ENCODE results near the gene MMUT.

MMUT gene

GRCh38 chr6:49463612-49463967, 537 bp upstream of the MMUT start:
- DNase-seq: peak in 1 of 3 donors; percentile 7
- peaks cover 12 to 28% (median 19%) of the 10 kb centered on the region in 4 experiments for H3K4me1 ChIP-seq (ENCODE audit: control extremely low read depth in 1 of 4, control insufficient read depth in 4 of 4, insufficient read depth in 4 of 4, low read length in 3 of 4)
- 0% methylated on average over 1 of the region's 4 CpGs for WGBS (ENCODE audit: insufficient coverage)
- CTCF ChIA-PET: no interaction called here
- peak overlapping the region; percentile 91 to 96 for H3K27ac ChIP-seq (ENCODE audit: insufficient read depth in 1 of 2, low read depth in 1 of 2, low read length in 2 of 2, poor library complexity in 1 of 2, severe bottlenecking in 2 of 2)
- H3K4me3 ChIP-seq (ENCODE audit: control insufficient read depth in 1 of 7, extremely low read depth in 1 of 7, insufficient read depth in 4 of 7, low read depth in 2 of 7, low read length in 6 of 7): peak overlapping the region; percentile 60 to 100 (median 97)
- no peaks in the 10 kb centered on the region for H3K27me3 ChIP-seq (replicated peaks in 2 of 5; ENCODE audit: control insufficient read depth in 4 of 5, insufficient read depth in 5 of 5, low read length in 4 of 5)
- H3K9me3 ChIP-seq (ENCODE audit: control extremely low read depth in 1 of 5, control insufficient read depth in 4 of 5, insufficient read depth in 2 of 5, low read depth in 1 of 5, low read length in 4 of 5): no peaks in the 10 kb centered on the region
- POLR2A ChIA-PET: no interaction called here
- H3K36me3 ChIP-seq (ENCODE audit: control insufficient read depth in 4 of 4, insufficient read depth in 4 of 4, low read length in 3 of 4): peaks cover 0 to 4% (median 0%) of the 10 kb centered on the region in 4 experiments

- H3K9me3 ChIP-seq (ENCODE audit: control extremely low read depth in 1 of 5, control insufficient read depth in 4 of 5, insufficient read depth in 2 of 5, low read depth in 1 of 5, low read length in 4 of 5): no peaks in the 10 kb centered on the region
- DNase-seq: no peak
- POLR2A ChIA-PET: no interaction called here
- H3K27ac ChIP-seq (ENCODE audit: insufficient read depth in 1 of 2, low read depth in 1 of 2, low read length in 2 of 2, poor library complexity in 1 of 2, severe bottlenecking in 2 of 2): peak overlapping the region; percentile 91 to 96
- H3K36me3 ChIP-seq (ENCODE audit: control insufficient read depth in 4 of 4, insufficient read depth in 4 of 4, low read length in 3 of 4): peaks cover 0 to 8% (median 2%) of the 10 kb centered on the region in 4 experiments
- peaks cover 12 to 28% (median 19%) of the 10 kb centered on the region in 4 experiments for H3K4me1 ChIP-seq (ENCODE audit: control extremely low read depth in 1 of 4, control insufficient read depth in 4 of 4, insufficient read depth in 4 of 4, low read length in 3 of 4)
- CTCF ChIA-PET: interaction anchor here (1.0 kb wide), 1 partner anchor 9 kb away, joined by 5 read pairs; no protein-coding TSS in a partner anchor
- no peaks in the 10 kb centered on the region for H3K27me3 ChIP-seq (replicated peaks in 2 of 5; ENCODE audit: control insufficient read depth in 4 of 5, insufficient read depth in 5 of 5, low read length in 4 of 5)
- 3% methylated on average over 7 of the region's 7 CpGs for WGBS (ENCODE audit: insufficient coverage)
- peak overlapping the region; percentile 60 to 100 (median 97) for H3K4me3 ChIP-seq (ENCODE audit: control insufficient read depth in 1 of 7, extremely low read depth in 1 of 7, insufficient read depth in 4 of 7, low read depth in 2 of 7, low read length in 6 of 7)
These were observed 490 bp downstream of the MMUT start for GRCh38 chr6:49462599-49462926.

DNA sequence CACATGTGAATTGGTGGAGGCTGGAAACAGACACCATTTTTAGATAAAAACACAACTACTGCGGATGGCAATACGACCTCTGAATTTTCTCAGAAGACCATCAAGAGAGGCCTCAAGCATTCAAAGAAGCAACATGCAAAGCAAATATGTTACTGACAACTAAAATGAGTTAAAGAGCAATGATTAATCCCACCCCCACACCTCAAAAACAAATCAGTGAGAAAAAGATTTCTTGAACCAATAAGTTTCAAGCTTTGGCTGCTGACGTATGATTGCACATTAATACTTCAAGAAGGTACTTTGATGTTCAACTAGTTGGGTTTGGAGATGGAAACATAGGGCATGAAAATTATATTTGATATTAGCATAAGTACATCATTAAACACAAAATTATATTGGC, 982 bp downstream of the MMUT start:
- Histone ChIP-seq H3K4me3 (ENCODE audit: control insufficient read depth in 1 of 7, extremely low read depth in 1 of 7, insufficient read depth in 4 of 7, low read depth in 2 of 7, low read length in 6 of 7) (peak overlapping the region in 6 of 7 experiments; percentile 88 to 100 (median 98)), H3K27me3 (replicated peaks in 2 of 5; ENCODE audit: control insufficient read depth in 4 of 5, insufficient read depth in 5 of 5, low read length in 4 of 5) (no peaks in the 10 kb centered on the region), H3K36me3 (ENCODE audit: control insufficient read depth in 4 of 4, insufficient read depth in 4 of 4, low read length in 3 of 4) (peaks cover 0 to 12% (median 2%) of the 10 kb centered on the region in 4 experiments), H3K9me3 (ENCODE audit: control extremely low read depth in 1 of 5, control insufficient read depth in 4 of 5, insufficient read depth in 2 of 5, low read depth in 1 of 5, low read length in 4 of 5) (no peaks in the 10 kb centered on the region), H3K27ac (ENCODE audit: insufficient read depth in 1 of 2, low read depth in 1 of 2, low read length in 2 of 2, poor library complexity in 1 of 2, severe bottlenecking in 2 of 2) (peak overlapping the region in 1 of 2 experiments; percentile 96), H3K4me1 (ENCODE audit: control extremely low read depth in 1 of 4, control insufficient read depth in 4 of 4, insufficient read depth in 4 of 4, low read length in 3 of 4) (peaks cover 12 to 28% (median 19%) of the 10 kb centered on the region in 4 experiments)
- 40% methylated on average over 1 of the region's 3 CpGs for WGBS (ENCODE audit: insufficient coverage)
- POLR2A ChIA-PET: no interaction called here
- DNase-seq: peak in 2 of 3 donors; percentile 14 to 20
- CTCF ChIA-PET: interaction anchor here (1.0 kb wide), 1 partner anchor 8 kb away, joined by 5 read pairs; no protein-coding TSS in a partner anchor

GRCh38 chr6:49457771-49458170, 5.3 kb downstream of the MMUT start:
- WGBS (ENCODE audit: insufficient coverage): no CpG with 5 or more reads among the region's 4 CpGs
- ChIA-PET CTCF (no interaction called here), POLR2A (interaction anchor here (0.6 kb wide), 1 partner anchor 66 kb away, joined by 3 read pairs; no protein-coding TSS in a partner anchor)
- no peak overlapping the region for H3K27ac ChIP-seq (ENCODE audit: insufficient read depth in 1 of 2, low read depth in 1 of 2, low read length in 2 of 2, poor library complexity in 1 of 2, severe bottlenecking in 2 of 2)
- no peak for DNase-seq
- no peak overlapping the region for H3K4me3 ChIP-seq (ENCODE audit: control insufficient read depth in 1 of 7, extremely low read depth in 1 of 7, insufficient read depth in 4 of 7, low read depth in 2 of 7, low read length in 6 of 7)
- H3K9me3 ChIP-seq (ENCODE audit: control extremely low read depth in 1 of 5, control insufficient read depth in 4 of 5, insufficient read depth in 2 of 5, low read depth in 1 of 5, low read length in 4 of 5): no peaks in the 10 kb centered on the region
- H3K36me3 ChIP-seq (ENCODE audit: control insufficient read depth in 4 of 4, insufficient read depth in 4 of 4, low read length in 3 of 4): peaks cover 5 to 30% (median 8%) of the 10 kb centered on the region in 4 experiments
- H3K27me3 ChIP-seq (replicated peaks in 2 of 5; ENCODE audit: control insufficient read depth in 4 of 5, insufficient read depth in 5 of 5, low read length in 4 of 5): no peaks in the 10 kb centered on the region
- H3K4me1 ChIP-seq (ENCODE audit: control extremely low read depth in 1 of 4, control insufficient read depth in 4 of 4, insufficient read depth in 4 of 4, low read length in 3 of 4): peaks cover 5 to 16% (median 10%) of the 10 kb centered on the region in 4 experiments

DNA sequence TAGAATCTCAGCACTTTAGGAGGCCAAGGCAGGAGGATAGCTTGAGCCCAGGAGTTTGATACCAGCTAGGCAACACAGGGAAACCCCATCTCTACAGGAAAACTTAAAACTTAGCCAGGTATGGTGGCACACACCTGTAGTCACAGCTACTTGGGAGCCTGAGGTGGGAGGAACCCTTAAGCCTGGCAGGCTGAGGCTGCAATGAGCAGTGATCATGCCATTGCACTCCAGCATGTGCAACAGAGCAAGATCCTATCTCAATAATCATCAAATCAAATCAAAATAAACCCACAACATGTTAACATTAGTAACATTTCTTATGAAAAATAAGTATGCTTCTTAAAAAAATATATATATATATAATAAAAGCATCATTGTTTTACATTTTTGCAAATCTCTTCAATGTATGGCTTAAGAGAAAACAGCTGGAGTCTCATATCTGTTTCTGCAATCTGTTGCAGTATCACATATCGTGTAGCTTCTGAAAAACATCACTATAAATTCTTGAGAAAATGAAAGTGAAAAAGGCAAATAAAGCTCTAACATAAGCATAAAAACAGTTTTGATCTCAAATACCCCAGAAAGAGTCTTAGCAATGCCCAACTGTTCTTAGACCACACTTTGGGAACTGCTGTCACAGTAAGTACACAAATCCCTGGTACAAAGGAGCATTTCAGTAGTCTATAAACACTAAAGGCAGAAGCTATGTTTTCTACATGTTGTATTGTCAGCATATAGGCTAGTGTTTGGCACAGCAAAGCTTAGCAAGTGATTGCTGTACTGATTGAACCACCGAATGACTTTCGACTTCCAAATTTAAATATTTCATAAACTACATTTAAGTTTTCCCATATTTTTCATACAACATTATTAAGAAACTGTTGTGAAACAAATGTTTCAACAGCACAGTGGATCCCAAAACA, 8.0 kb downstream of the MMUT start:
- no peaks in the 10 kb centered on the region for H3K9me3 ChIP-seq (ENCODE audit: control extremely low read depth in 1 of 5, control insufficient read depth in 4 of 5, insufficient read depth in 2 of 5, low read depth in 1 of 5, low read length in 4 of 5)
- ChIA-PET CTCF (interaction anchor here (0.7 to 2.5 kb wide), 2 partner anchors 152 to 397 kb away, joined by 3 to 16 read pairs; no protein-coding TSS in a partner anchor), POLR2A (interaction anchor here (0.6 kb wide), 1 partner anchor 1722 kb away, joined by 4 read pairs; no protein-coding TSS in a partner anchor)
- peaks cover 10 to 42% (median 13%) of the 10 kb centered on the region in 4 experiments for H3K36me3 ChIP-seq (ENCODE audit: control insufficient read depth in 4 of 4, insufficient read depth in 4 of 4, low read length in 3 of 4)
- no CpG with 5 or more reads among the region's 3 CpGs for WGBS (ENCODE audit: insufficient coverage)
- DNase-seq: no peak
- H3K4me1 ChIP-seq (ENCODE audit: control extremely low read depth in 1 of 4, control insufficient read depth in 4 of 4, insufficient read depth in 4 of 4, low read length in 3 of 4): peaks cover 0 to 3% (median 1%) of the 10 kb centered on the region in 4 experiments
- no peak overlapping the region for H3K4me3 ChIP-seq (ENCODE audit: control insufficient read depth in 1 of 7, extremely low read depth in 1 of 7, insufficient read depth in 4 of 7, low read depth in 2 of 7, low read length in 6 of 7)
- H3K27ac ChIP-seq (ENCODE audit: insufficient read depth in 1 of 2, low read depth in 1 of 2, low read length in 2 of 2, poor library complexity in 1 of 2, severe bottlenecking in 2 of 2): no peak overlapping the region
- H3K27me3 ChIP-seq (replicated peaks in 2 of 5; ENCODE audit: control insufficient read depth in 4 of 5, insufficient read depth in 5 of 5, low read length in 4 of 5): no peaks in the 10 kb centered on the region

DNA sequence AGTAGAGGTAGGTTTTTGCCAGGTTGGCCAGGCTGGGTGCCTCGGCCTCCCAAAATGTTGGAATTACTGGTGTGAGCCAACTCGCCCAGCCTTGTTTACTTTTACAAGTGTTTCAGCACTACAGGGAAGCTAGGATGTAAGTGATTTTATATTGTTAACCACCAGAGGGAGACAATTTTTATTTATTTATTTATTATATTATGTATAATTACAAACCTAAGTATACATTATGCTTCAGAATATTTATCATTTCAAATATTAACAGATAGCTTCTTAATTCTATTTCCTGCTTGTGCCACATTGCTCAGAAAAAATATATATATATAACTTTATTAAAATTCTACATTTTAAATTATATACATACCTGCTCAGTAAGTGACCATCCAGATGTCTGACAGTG, 9.8 kb downstream of the MMUT start:
- peak in 2 of 3 donors; percentile 10 to 18 for DNase-seq
- WGBS (ENCODE audit: insufficient coverage): 100% methylated on average over 1 of the region's 2 CpGs
- Histone ChIP-seq H3K4me1 (ENCODE audit: control extremely low read depth in 1 of 4, control insufficient read depth in 4 of 4, insufficient read depth in 4 of 4, low read length in 3 of 4) (no peaks in the 10 kb centered on the region), H3K27me3 (replicated peaks in 2 of 5; ENCODE audit: control insufficient read depth in 4 of 5, insufficient read depth in 5 of 5, low read length in 4 of 5) (no peaks in the 10 kb centered on the region), H3K27ac (ENCODE audit: insufficient read depth in 1 of 2, low read depth in 1 of 2, low read length in 2 of 2, poor library complexity in 1 of 2, severe bottlenecking in 2 of 2) (no peak overlapping the region), H3K9me3 (ENCODE audit: control extremely low read depth in 1 of 5, control insufficient read depth in 4 of 5, insufficient read depth in 2 of 5, low read depth in 1 of 5, low read length in 4 of 5) (no peaks in the 10 kb centered on the region), H3K36me3 (ENCODE audit: control insufficient read depth in 4 of 4, insufficient read depth in 4 of 4, low read length in 3 of 4) (peaks cover 12 to 50% (median 16%) of the 10 kb centered on the region in 4 experiments), H3K4me3 (ENCODE audit: control insufficient read depth in 1 of 7, extremely low read depth in 1 of 7, insufficient read depth in 4 of 7, low read depth in 2 of 7, low read length in 6 of 7) (no peak overlapping the region)
- CTCF ChIA-PET: interaction anchor here (0.8 to 2.5 kb wide), 5 partner anchors 9 to 156 kb away, joined by 3 to 16 read pairs (median 4); no protein-coding TSS in a partner anchor
- POLR2A ChIA-PET: no interaction called here

DNA sequence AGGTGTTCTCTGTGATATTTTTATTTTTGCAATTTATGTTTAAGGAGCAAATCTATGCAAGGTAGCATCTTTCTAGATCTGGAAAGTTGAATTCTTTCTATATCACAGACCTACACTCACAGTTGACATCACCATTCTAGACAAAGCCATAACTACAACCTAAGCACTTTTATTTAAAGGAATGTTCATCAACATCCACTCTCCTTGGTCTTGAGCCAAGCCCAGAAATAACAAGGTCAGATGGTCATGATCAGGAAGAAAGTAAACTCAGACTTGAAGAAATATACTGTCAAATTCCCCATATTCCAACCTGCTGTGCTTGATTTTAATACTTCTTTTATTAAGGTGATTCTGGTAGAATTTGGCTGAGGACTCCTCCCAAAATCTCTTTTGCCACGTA, 32.2 kb downstream of the MMUT start:
- no peak for DNase-seq
- CTCF ChIA-PET: no interaction called here
- H3K4me3 ChIP-seq (ENCODE audit: control insufficient read depth in 1 of 7, extremely low read depth in 1 of 7, insufficient read depth in 4 of 7, low read depth in 2 of 7, low read length in 6 of 7): no peak overlapping the region
- H3K27me3 ChIP-seq (replicated peaks in 2 of 5; ENCODE audit: control insufficient read depth in 4 of 5, insufficient read depth in 5 of 5, low read length in 4 of 5): no peaks in the 10 kb centered on the region
- H3K27ac ChIP-seq (ENCODE audit: insufficient read depth in 1 of 2, low read depth in 1 of 2, low read length in 2 of 2, poor library complexity in 1 of 2, severe bottlenecking in 2 of 2): no peak overlapping the region
- peaks cover 0 to 2% (median 0%) of the 10 kb centered on the region in 4 experiments for H3K4me1 ChIP-seq (ENCODE audit: control extremely low read depth in 1 of 4, control insufficient read depth in 4 of 4, insufficient read depth in 4 of 4, low read length in 3 of 4)
- no CpG with 5 or more reads among the region's 1 CpG for WGBS (ENCODE audit: insufficient coverage)
- H3K36me3 ChIP-seq (ENCODE audit: control insufficient read depth in 4 of 4, insufficient read depth in 4 of 4, low read length in 3 of 4): peaks cover 11 to 38% (median 18%) of the 10 kb centered on the region in 4 experiments
- POLR2A ChIA-PET: no interaction called here
- H3K9me3 ChIP-seq (ENCODE audit: control extremely low read depth in 1 of 5, control insufficient read depth in 4 of 5, insufficient read depth in 2 of 5, low read depth in 1 of 5, low read length in 4 of 5): no peaks in the 10 kb centered on the region

Measured in common myeloid progenitor, CD34-positive (primary cell).